ENCODE results near the gene SEPTIN2.
"Not testable (repeated sequence)": the region's sequence is repeated elsewhere in the genome, so short reads cannot be mapped to it uniquely, and the experiment has no call there.

Gene SEPTIN2

GRCh38 chr2:241350878-241351639, 35.3 kb downstream of the SEPTIN2 start:
- DNase-seq (ENCODE audit: low spot score) = no peak

- DNase-seq (ENCODE audit: low spot score) = no peak
Observed at GRCh38 chr2:241351640-241352031, 35.9 kb downstream of the SEPTIN2 start.

- no peak for DNase-seq (ENCODE audit: low spot score)
Observed at GRCh38 chr2:241352227-241352626, 36.5 kb downstream of the SEPTIN2 start.

- peak; percentile 47 for DNase-seq (ENCODE audit: low spot score)
Observed at GRCh38 chr2:241354668-241355658, 39.2 kb downstream of the SEPTIN2 start.

DNA sequence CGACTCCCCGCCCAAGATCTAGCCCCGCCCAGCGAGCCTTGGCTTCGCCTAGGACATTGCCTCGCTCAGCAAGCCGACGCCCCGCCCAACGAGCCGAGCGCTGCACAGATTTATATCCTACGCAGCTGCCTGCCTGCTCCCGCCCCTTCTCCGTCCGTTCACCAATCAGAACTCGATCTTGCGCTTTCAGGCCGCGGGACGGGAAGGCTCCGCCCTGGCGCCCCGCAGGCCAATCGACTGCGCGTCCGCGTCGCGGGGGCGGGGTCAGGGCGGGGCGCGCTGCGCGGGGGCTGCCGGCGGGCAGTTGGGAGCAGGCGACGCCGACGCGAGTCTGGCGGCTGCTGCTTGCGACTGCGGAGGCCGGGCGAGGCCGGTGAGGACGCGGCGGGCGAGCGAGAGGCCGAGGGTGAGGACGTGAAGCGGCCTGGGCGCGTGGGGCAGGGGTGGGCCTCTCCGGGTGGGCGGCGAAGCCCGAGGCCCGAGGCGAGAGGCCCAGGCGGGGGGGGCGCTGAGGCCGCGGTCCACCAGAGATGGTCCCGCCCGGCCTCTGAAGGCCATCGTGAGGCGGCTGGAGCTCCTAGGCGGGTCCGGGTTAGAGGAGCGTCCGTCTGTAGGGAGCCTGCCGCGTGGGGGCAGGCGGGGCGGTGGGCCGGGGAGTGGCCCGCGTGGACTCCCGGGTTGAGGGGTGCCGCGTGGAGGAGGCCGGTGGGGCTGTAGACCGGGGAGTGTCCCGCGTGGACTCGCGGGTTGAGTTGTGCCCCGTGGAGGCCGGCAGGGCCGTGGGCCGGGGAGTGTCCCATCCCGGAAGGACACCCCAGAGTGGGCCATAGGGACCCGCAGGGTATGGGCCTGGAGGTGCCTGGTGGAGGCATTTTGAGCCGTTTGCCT, 40.5 kb downstream of the SEPTIN2 start, which contains the start of gene FARP2:
Gene FARP2, plus strand, starts transcription at position 303 of the 888 bp plus-strand sequence. CDS start 16,823 bp downstream, outside the sequence.
- DNase-seq (ENCODE audit: low spot score) = peak; percentile 98

GRCh38 chr2:241356871-241357260, 41.1 kb downstream of the SEPTIN2 start:
- DNase-seq (ENCODE audit: low spot score) = no peak

GRCh38 chr2:241357531-241357930, 41.8 kb downstream of the SEPTIN2 start:
- DNase-seq (ENCODE audit: low spot score) = no peak

- no peak for DNase-seq (ENCODE audit: low spot score)
Observed at GRCh38 chr2:241358470-241358869, 42.7 kb downstream of the SEPTIN2 start.

DNA sequence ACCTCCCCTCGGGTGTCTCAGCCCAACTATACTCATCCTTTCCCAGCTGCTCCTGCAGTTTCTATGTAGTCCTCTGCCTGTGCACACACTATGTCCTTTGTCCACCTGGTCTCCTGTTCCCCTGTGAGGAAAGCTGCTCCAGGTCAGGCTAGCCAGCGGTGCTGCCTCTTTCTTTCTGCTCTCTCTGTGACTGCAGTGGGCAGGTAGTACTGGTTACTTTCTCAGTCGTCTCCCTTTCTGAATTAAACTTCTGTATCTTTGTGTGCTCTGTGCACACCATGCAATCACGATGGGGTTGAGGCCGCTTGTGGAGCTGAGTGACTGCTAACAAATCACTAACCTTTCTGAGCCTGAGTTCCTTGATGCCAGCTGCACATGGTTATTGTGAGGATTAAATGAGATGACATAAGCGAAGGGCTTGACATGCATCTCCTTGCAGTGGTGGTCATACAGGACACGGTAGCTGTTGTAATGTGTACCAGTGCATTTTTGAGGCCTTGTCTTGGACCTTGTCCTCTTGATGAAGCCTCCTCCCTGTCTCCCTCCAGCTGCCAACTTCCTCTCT, 43.8 kb downstream of the SEPTIN2 start:
- DNase-seq (ENCODE audit: low spot score) = no peak

DNA sequence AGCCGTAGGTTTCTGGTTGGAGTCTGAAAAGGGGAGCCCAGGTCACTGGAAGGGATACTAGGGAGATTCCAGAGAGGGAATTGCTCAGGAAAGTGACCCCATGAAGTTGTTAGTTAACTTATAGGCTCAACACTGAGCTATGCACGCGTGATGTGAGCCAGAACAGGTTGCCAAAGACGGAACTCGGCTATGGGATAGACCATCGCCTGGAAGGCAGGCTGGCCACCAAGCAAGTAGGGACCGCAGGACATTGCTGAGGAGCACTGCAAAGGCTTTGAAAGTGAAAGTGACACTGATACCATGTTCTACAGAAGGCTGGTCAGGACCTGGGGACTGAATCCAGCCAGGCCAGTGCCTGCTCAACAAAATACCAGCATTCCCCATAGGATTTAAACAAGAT, 47.7 kb downstream of the SEPTIN2 start:
- DNase-seq (ENCODE audit: low spot score) = no peak

- no peak for DNase-seq (ENCODE audit: low spot score)
Observed at GRCh38 chr2:241364781-241365180, 49.1 kb downstream of the SEPTIN2 start.

GRCh38 chr2:241366678-241367077, 51.0 kb downstream of the SEPTIN2 start:
- DNase-seq (ENCODE audit: low spot score) = no peak

DNA sequence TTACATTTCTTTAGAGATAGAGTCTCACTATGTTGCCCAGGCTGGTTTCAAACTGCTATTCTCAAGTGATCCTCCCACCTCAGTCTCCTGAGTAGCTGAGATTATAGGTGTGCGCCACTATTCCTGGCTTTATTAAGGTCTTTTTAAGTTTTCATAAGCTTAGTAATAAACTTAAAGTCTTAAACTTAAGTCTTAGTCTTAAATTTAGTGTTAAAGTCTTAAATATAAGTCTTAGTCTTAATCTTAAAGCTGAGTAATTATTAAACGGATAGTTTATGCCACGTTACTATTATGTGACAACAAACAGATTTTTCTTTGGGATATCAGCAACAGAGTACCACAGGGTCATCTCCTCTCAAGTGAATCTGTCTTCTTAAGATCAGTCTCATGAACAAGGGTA, 52.9 kb downstream of the SEPTIN2 start:
- DNase-seq (ENCODE audit: low spot score) = no peak

- no peak for DNase-seq (ENCODE audit: low spot score)
Observed at GRCh38 chr2:241372361-241372992, 56.8 kb downstream of the SEPTIN2 start.

DNA sequence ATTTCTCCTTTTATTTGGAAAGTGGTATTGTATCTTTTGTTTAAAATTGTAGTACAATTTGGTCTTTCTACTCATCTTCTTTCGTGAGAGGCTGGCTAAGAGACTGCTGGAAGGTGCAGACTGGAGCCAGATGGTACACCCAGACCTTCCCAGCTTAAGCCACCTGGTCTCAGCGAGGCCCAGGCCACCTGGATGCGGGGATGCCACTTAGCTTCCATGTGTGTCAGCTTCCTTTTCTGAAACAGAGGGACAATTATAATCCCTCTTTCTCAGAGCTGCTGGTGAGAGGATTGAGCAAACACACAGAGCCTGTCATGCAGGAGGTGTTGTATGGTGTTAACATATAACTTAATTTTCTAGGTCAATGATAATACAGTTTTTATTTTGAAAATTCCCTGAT, 57.7 kb downstream of the SEPTIN2 start:
- no peak for DNase-seq (ENCODE audit: low spot score)

DNA sequence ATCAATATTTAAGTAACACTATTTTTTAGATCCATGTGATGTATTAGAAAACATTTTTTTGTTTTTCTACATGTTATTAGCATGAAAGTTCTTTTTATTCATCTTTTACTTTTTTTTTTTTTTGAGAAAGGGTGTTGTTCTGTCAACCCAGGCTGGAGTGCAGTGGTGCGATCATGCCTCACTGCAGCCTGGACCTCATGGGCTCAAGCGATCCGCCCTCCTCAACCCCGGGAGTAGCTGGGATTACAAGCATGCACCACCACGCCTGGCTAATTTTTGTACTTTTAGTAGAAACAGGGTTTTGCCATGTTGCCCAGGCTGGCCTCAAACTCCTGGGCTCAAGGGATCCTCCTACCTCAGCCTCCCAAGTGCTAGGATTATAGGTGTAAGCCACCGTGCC, 58.2 kb downstream of the SEPTIN2 start:
- not testable (repeated sequence) for DNase-seq (ENCODE audit: low spot score)

GRCh38 chr2:241375300-241375699, 59.6 kb downstream of the SEPTIN2 start:
- no peak for DNase-seq (ENCODE audit: low spot score)

GRCh38 chr2:241376808-241377207, 61.1 kb downstream of the SEPTIN2 start:
- no peak for DNase-seq (ENCODE audit: low spot score)

- DNase-seq (ENCODE audit: low spot score) = no peak
Observed at GRCh38 chr2:241378816-241379215, 63.1 kb downstream of the SEPTIN2 start.
